B cell (primary cell): ENCODE data around the gene PSMC3IP. TPM values are rescaled to one million over a fixed set of nuclear protein-coding genes. Genes with fewer than 3 reads are reported as not detected.
A peak's percentile ranks its signal among the peaks of the same experiment; 100 is the strongest.

Source experiments
- ATAC-seq: fragments of 200-7000 bp; cut with Tn5 transposase; one replicate; pipeline ENCODE4 v1.10.0; 2021; ENCODE audit warnings: low read depth, mild to moderate bottlenecking, moderate number of reproducible peaks, moderate library complexity
- CTCF ChIA-PET: fragments of 350-600 bp; sonication (Branson Sonifier 250); formaldehyde crosslinking; loops from one replicate; lab custom pipeline; 2021; ENCODE audit warnings: antibody characterized with exemption, inconsistent platforms; lab: Charles Lee
- POLR2A ChIA-PET: fragments of 350-600 bp; sonication (Branson Sonifier 250); formaldehyde crosslinking; loops from one replicate; lab custom pipeline; 2021; ENCODE audit warnings: antibody characterized with exemption; lab: Charles Lee
- DNase-seq: peaks from one replicate; pipeline ENCODE4 v3.0.0; 2013
- H2AFZ ChIP-seq: 2 replicates; pipeline ENCODE4 v1.6.1; 2012; ENCODE audit warnings: mild to moderate bottlenecking, low read depth, low read length; ENCODE audit not compliant: insufficient read depth, poor library complexity, severe bottlenecking
- H3K27ac ChIP-seq, 2 donors: 1 replicate in 1 of 2; 2 replicates in 1 of 2; pipeline ENCODE4 v1.5.1; 2012 to 2013; ENCODE audit warnings: low read length in 2 of 2, mild to moderate bottlenecking in 2 of 2, moderate library complexity in 1 of 2
- H3K27me3 ChIP-seq, 4 experiments: fragments of 200-600 bp in 1 of 4; sonication (generic) in 1 of 4; replicated peaks in 1 of 4; 1 replicate in 2 of 4; 2 replicates in 2 of 4; pipeline versions ENCODE4 v1.6.1 to v1.7.0; 2013 to 2016; ENCODE audit warnings: low read length in 3 of 4, mild to moderate bottlenecking in 2 of 4, mixed read lengths in 1 of 4, moderate library complexity in 1 of 4; ENCODE audit not compliant: insufficient read depth in 4 of 4, control insufficient read depth in 3 of 4; ENCODE audit errors: control extremely low read depth in 1 of 4
- H3K36me3 ChIP-seq, 2 experiments: replicated peaks in 1 of 2; 1 replicate in 1 of 2; 2 replicates in 1 of 2; pipeline versions ENCODE4 v1.6.1 to v1.7.1; 2013; ENCODE audit warnings: low read length in 1 of 2; ENCODE audit not compliant: insufficient read depth in 2 of 2, control insufficient read depth in 1 of 2; ENCODE audit errors: control extremely low read depth in 1 of 2, extremely low read depth in 1 of 2
- H3K4me1 ChIP-seq, 2 donors: fragments of 200-600 bp in 1 of 2; sonication (generic) in 1 of 2; 1 replicate in 1 of 2; 2 replicates in 1 of 2; pipeline versions ENCODE4 v1.5.1 to v1.6.1; 2013 to 2017; ENCODE audit warnings: low read length in 2 of 2; ENCODE audit not compliant: control insufficient read depth in 2 of 2, insufficient read depth in 2 of 2
- H3K4me2 ChIP-seq: replicated peaks from 2 replicates; pipeline ENCODE3; 2012; ENCODE audit warnings: mild to moderate bottlenecking, low read depth, low read length; ENCODE audit not compliant: poor library complexity, severe bottlenecking
- H3K4me3 ChIP-seq, 5 experiments: fragments of 200-600 bp in 1 of 5; sonication (generic) in 1 of 5; 1 replicate in 3 of 5; 2 replicates in 2 of 5; pipeline versions ENCODE4 v1.5.1 to v1.7.0; 2011 to 2016; ENCODE audit warnings: low read length in 4 of 5, mild to moderate bottlenecking in 4 of 5, low read depth in 2 of 5, control low read depth in 1 of 5, moderate library complexity in 1 of 5; ENCODE audit not compliant: insufficient read depth in 1 of 5; ENCODE audit errors: control extremely low read depth in 1 of 5, extremely low read depth in 1 of 5
- H3K79me2 ChIP-seq: fragments of 200-600 bp; sonication (generic); one replicate; pipeline ENCODE4 v1.6.0; 2016; ENCODE audit warnings: low read length; ENCODE audit not compliant: control insufficient read depth, insufficient read depth
- H3K9ac ChIP-seq: fragments of 200-600 bp; sonication (generic); 2 replicates; pipeline ENCODE4 v1.6.1; 2017; ENCODE audit warnings: mild to moderate bottlenecking, low read length, moderate library complexity
- H3K9me3 ChIP-seq, 3 donors: one replicate each; pipeline versions ENCODE4 v1.6.1 to v1.7.1; 2013; ENCODE audit warnings: low read length in 2 of 3; ENCODE audit not compliant: control insufficient read depth in 2 of 3, insufficient read depth in 1 of 3; ENCODE audit errors: control extremely low read depth in 1 of 3
- H4K20me1 ChIP-seq: 2 replicates; pipeline ENCODE4 v1.6.0; 2012; ENCODE audit warnings: mild to moderate bottlenecking, low read length; ENCODE audit not compliant: insufficient read depth, control insufficient read depth, poor library complexity, severe bottlenecking
- H3K27ac Mint-ChIP-seq: one replicate; pipeline ENCODE4 v1.8.0; 2021; ENCODE audit warnings: mixed read lengths
- H3K27me3 Mint-ChIP-seq: one replicate; pipeline ENCODE4 v1.8.0; 2021; ENCODE audit warnings: mixed read lengths
- H3K4me1 Mint-ChIP-seq: one replicate; pipeline ENCODE4 v1.8.0; 2021; ENCODE audit warnings: mixed read lengths
- H3K4me3 Mint-ChIP-seq: one replicate; pipeline ENCODE4 v1.8.0; 2021; ENCODE audit warnings: mixed read lengths
- H3K9me3 Mint-ChIP-seq: one replicate; pipeline ENCODE4 v1.8.0; 2022; ENCODE audit warnings: mixed read lengths; ENCODE audit not compliant: insufficient read depth
- CTCF ChIP-seq: fragments of 200-600 bp; IDR thresholded peaks from one replicate; pipeline ENCODE4 v1.8.0; 2022; ENCODE audit warnings: antibody characterized with exemption, mild to moderate bottlenecking
- EZH2 ChIP-seq: IDR thresholded peaks from 2 replicates; pipeline ENCODE4 v1.6.1; 2012; ENCODE audit warnings: borderline replicate concordance, low read depth, mild to moderate bottlenecking, moderate library complexity, low read length; ENCODE audit not compliant: insufficient read depth, poor library complexity, severe bottlenecking
- WGBS: methylation state at CpG from one replicate; pipeline ENCODE4 v1.1.5; 2013; ENCODE audit warnings: missing lambda C conversion rate; ENCODE audit not compliant: insufficient coverage; 5-methylcytosine and 5-hydroxymethylcytosine counted together
- intact Hi-C: fragments of 100-400 bp; cut with micrococcal nuclease; formaldehyde crosslinking; loops from one replicate; pipeline ENCODE4 v1.10.0; 2022
- polyA plus RNA-seq: library from polyadenylated mRNA; depleted of rRNA; stranded (reverse); fragments of >200 nt; gene quantifications from 2 replicates; pipeline ENCODE4 v1.2.3, GENCODE V29; 2012
- total RNA-seq, 2 donors: library from RNA; stranded (reverse); fragments of 120-200 nt in 1 of 2; gene quantifications; 1 replicate in 1 of 2; 2 replicates in 1 of 2; pipeline versions ENCODE4 v1.2.3 to v1.2.4, GENCODE V29; 2013 to 2022

PSMC3IP gene
- total and polyA plus RNA-seq, 2 donors (not counting 1 experiment from before 2014, with no cell fraction given) = 2.8 to 10.4 TPM

GRCh38 chr17:42536372-42537155 is 41.0 kb downstream of the PSMC3IP start:
- ATAC-seq = peak; percentile 66
- Histone ChIP-seq H2AFZ (peak overlapping the region; percentile 80), H3K4me3 (peak overlapping the region; percentile 51 to 82 (median 66)), H3K27ac (peak overlapping the region; percentile 16 to 50), H3K27me3 (no peaks in the 10 kb centered on the region), H3K9me3 (no peaks in the 10 kb centered on the region), H3K79me2 (peaks cover 27% of the 10 kb centered on the region), H3K36me3 (peaks cover 0 to 15% of the 10 kb centered on the region in 2 experiments), H3K4me1 (peaks cover 19 to 26% of the 10 kb centered on the region in 2 donors), H4K20me1 (peaks cover 19% of the 10 kb centered on the region), H3K4me2 (peak overlapping the region; percentile 92), H3K9ac (peak overlapping the region; percentile 75)
- Mint-ChIP-seq H3K9me3 (no peaks in the 10 kb centered on the region), H3K27ac (peak overlapping the region; percentile 80), H3K27me3 (no peaks in the 10 kb centered on the region), H3K4me1 (peaks cover 37% of the 10 kb centered on the region), H3K4me3 (peak overlapping the region; percentile 93)
- WGBS = under 1% methylated on average over 57 of the region's 65 CpGs
- no peak for TF ChIP-seq CTCF
- no peak for TF ChIP-seq EZH2
- intact Hi-C loops = loop anchor here (1.0 to 5.0 kb wide), 7 partner anchors 12 to 634 kb away; partner anchors contain the start of genes MLX, NBR1, PLEKHH3 and PSMC3IP
- POLR2A ChIA-PET = interaction anchor here (0.9 to 1.7 kb wide), 6 partner anchors 12 to 148 kb away, joined by 3 to 9 read pairs (median 6); partner anchors contain the start of genes PSMC3IP and STAT3
- CTCF ChIA-PET = interaction anchor here (0.7 to 2.7 kb wide), 11 partner anchors 9 to 248 kb away, joined by 3 to 16 read pairs (median 3); partner anchors contain the start of genes PSMC3IP, STAT3, STAT5A and TUBG1
- no peak for DNase-seq
